PC-3 (cell line): ENCODE data around the gene ZC3H15. TPM values are rescaled to one million over a fixed set of nuclear protein-coding genes. Genes with fewer than 3 reads are reported as not detected.
A peak's percentile ranks its signal among the peaks of the same experiment; 100 is the strongest.

Source experiments
- ATAC-seq: fragments of 200-7000 bp; cut with Tn5 transposase; 2 replicates; pipeline ENCODE4 v1.9.1; 2020; ENCODE audit warnings: mild to moderate bottlenecking, moderate library complexity
- BruUV-seq: library from RNA; stranded (reverse); fragments of 400-500 nt; replicated peaks from 2 replicates; lab custom pipeline; 2021; lab: Mats Ljungman, UMichigan
- CTCF ChIA-PET: fragments of 300-600 bp; sonication (Branson Sonifier 250); formaldehyde crosslinking; loops from one replicate; lab custom pipeline; 2022; ENCODE audit warnings: antibody characterized with exemption; lab: Charles Lee
- POLR2A ChIA-PET: fragments of 300-600 bp; sonication (Branson Sonifier 250); formaldehyde crosslinking; loops from one replicate; lab custom pipeline; 2022; ENCODE audit warnings: antibody characterized with exemption; ENCODE audit not compliant: unreplicated experiment; lab: Charles Lee
- DNase-seq: peaks from one replicate; pipeline ENCODE4 v3.0.0-alpha.2; 2015
- H2AFZ ChIP-seq: fragments of 300-600 bp; sonication (generic); 2 replicates; pipeline ENCODE4 v1.6.0; 2016; ENCODE audit warnings: antibody characterized with exemption, low read length
- H3F3A ChIP-seq: fragments of 300-600 bp; sonication (generic); one replicate; pipeline ENCODE4 v1.6.0; 2017; ENCODE audit warnings: antibody characterized with exemption, low read length, control low read depth, mild to moderate bottlenecking; ENCODE audit not compliant: unreplicated experiment
- H3K27ac ChIP-seq: fragments of 300-600 bp; sonication (generic); 2 replicates; pipeline ENCODE4 v1.5.1; 2016; ENCODE audit warnings: mild to moderate bottlenecking, low read length
- H3K27me3 ChIP-seq: fragments of 300-600 bp; sonication (generic); 2 replicates; pipeline ENCODE4 v1.6.1; 2016; ENCODE audit warnings: low read length, mixed read lengths
- H3K36me3 ChIP-seq: fragments of 300-600 bp; sonication (generic); 2 replicates; pipeline ENCODE4 v1.6.1; 2016; ENCODE audit warnings: low read depth, mixed run types, low read length, mixed read lengths
- H3K4me1 ChIP-seq: fragments of 300-600 bp; sonication (generic); 2 replicates; pipeline ENCODE4 v1.5.1; 2016; ENCODE audit warnings: low read length; ENCODE audit not compliant: insufficient read depth
- H3K4me2 ChIP-seq: fragments of 300-600 bp; sonication (generic); 2 replicates; pipeline ENCODE4 v1.6.0; 2016; ENCODE audit warnings: low read length
- H3K4me3 ChIP-seq: fragments of 300-600 bp; sonication (generic); 2 replicates; pipeline ENCODE4 v1.5.1; 2016; ENCODE audit warnings: mild to moderate bottlenecking, low read length, mixed read lengths
- H3K79me2 ChIP-seq: fragments of 300-600 bp; sonication (generic); 2 replicates; pipeline ENCODE4 v1.6.1; 2017; ENCODE audit warnings: low read length, mixed read lengths
- H3K9ac ChIP-seq: fragments of 300-600 bp; sonication (generic); 2 replicates; pipeline ENCODE4 v1.6.0; 2016; ENCODE audit warnings: mild to moderate bottlenecking, low read length
- H3K9me2 ChIP-seq: fragments of 300-600 bp; sonication (generic); replicated peaks from 2 replicates; pipeline ENCODE4 v1.6.1; 2016; ENCODE audit warnings: mixed run types, low read length, mixed read lengths
- H3K9me3 ChIP-seq: fragments of 300-600 bp; sonication (generic); 2 replicates; pipeline ENCODE4 v1.6.1; 2016; ENCODE audit warnings: low read length, mixed read lengths
- H4K20me1 ChIP-seq: fragments of 300-600 bp; sonication (generic); 2 replicates; pipeline ENCODE4 v1.6.1; 2016; ENCODE audit warnings: low read length, mixed read lengths
- EZH2 ChIP-seq: fragments of 300-600 bp; sonication (generic); IDR thresholded peaks from one replicate; pipeline ENCODE4 v1.6.1; 2017; ENCODE audit warnings: antibody characterized with exemption, mild to moderate bottlenecking, low read length; ENCODE audit not compliant: unreplicated experiment
- EZH2phosphoT487 ChIP-seq: fragments of 300-600 bp; sonication (generic); IDR thresholded peaks from 2 replicates; pipeline ENCODE4 v1.6.1; 2018; ENCODE audit warnings: mild to moderate bottlenecking, antibody characterized with exemption, low read length, borderline replicate concordance
- intact Hi-C: fragments of 100-400 bp; cut with micrococcal nuclease; formaldehyde crosslinking; loops from 2 replicates; pipeline ENCODE4 v1.9.0; 2023
- total RNA-seq: library from RNA; depleted of rRNA; stranded (reverse); fragments of >200 nt; gene quantifications from 2 replicates; pipeline ENCODE4 v1.2.3, GENCODE V29; 2014
- TF ChIP-seq, protein P1 (sequence below): fragments of 300-600 bp; sonication (generic); conservative IDR thresholded peaks from 2 replicates; pipeline ENCODE4 v1.5.1; 2017; ENCODE audit warnings: antibody characterized with exemption, low read depth, mild to moderate bottlenecking, low read length

The ZC3H15 gene
- total RNA-seq, 1 experiment from 2014 or later, result 58.2 TPM

- ATAC-seq (no peak), DNase-seq (no peak)
- no TSS peak for BruUV-seq
- Histone ChIP-seq H3K4me3 (no peak overlapping the region), H3K27ac (no peak overlapping the region), H3K4me1 (peaks cover 16% of the 10 kb centered on the region), H3K4me2 (no peak overlapping the region), H3K36me3 (no peaks in the 10 kb centered on the region), H3K79me2 (no peaks in the 10 kb centered on the region), H4K20me1 (no peaks in the 10 kb centered on the region), H3K27me3 (no peaks in the 10 kb centered on the region), H3F3A (no peaks in the 10 kb centered on the region), H2AFZ (no peak overlapping the region), H3K9ac (no peak overlapping the region), H3K9me3 (no peaks in the 10 kb centered on the region), H3K9me2 (no peaks in the 10 kb centered on the region)
- POLR2A ChIA-PET, result no interaction called here
- no peak for TF ChIP-seq EZH2
- TF ChIP-seq, protein P1, sequence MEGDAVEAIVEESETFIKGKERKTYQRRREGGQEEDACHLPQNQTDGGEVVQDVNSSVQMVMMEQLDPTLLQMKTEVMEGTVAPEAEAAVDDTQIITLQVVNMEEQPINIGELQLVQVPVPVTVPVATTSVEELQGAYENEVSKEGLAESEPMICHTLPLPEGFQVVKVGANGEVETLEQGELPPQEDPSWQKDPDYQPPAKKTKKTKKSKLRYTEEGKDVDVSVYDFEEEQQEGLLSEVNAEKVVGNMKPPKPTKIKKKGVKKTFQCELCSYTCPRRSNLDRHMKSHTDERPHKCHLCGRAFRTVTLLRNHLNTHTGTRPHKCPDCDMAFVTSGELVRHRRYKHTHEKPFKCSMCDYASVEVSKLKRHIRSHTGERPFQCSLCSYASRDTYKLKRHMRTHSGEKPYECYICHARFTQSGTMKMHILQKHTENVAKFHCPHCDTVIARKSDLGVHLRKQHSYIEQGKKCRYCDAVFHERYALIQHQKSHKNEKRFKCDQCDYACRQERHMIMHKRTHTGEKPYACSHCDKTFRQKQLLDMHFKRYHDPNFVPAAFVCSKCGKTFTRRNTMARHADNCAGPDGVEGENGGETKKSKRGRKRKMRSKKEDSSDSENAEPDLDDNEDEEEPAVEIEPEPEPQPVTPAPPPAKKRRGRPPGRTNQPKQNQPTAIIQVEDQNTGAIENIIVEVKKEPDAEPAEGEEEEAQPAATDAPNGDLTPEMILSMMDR, result no peak
- no peak for TF ChIP-seq EZH2phosphoT487
- CTCF ChIA-PET, result no interaction called here
- intact Hi-C loops, result loop anchor here (2.0 to 10.0 kb wide), 3 partner anchors 201 to 1251 kb away; no protein-coding TSS in a partner anchor
Observed at GRCh38 chr2:186457908-186458307, 28.2 kb upstream of the ZC3H15 start.

GRCh38 chr2:186459009-186459408 is 27.1 kb upstream of the ZC3H15 start:
- ChIA-PET CTCF (no interaction called here), POLR2A (no interaction called here)
- H3K9ac ChIP-seq, result no peak overlapping the region
- BruUV-seq, result no TSS peak
- intact Hi-C loops, result loop anchor here (1.0 to 10.0 kb wide), 5 partner anchors 202 to 1252 kb away; no protein-coding TSS in a partner anchor
- DNase-seq (peak; percentile 68), ATAC-seq (peak; percentile 50)
- no peak overlapping the region for H3K27ac ChIP-seq
- no peaks in the 10 kb centered on the region for H3K79me2 ChIP-seq
- no peaks in the 10 kb centered on the region for H3K9me3 ChIP-seq
- no peaks in the 10 kb centered on the region for H4K20me1 ChIP-seq
- H3K4me3 ChIP-seq, result no peak overlapping the region
- H3K27me3 ChIP-seq, result no peaks in the 10 kb centered on the region
- no peaks in the 10 kb centered on the region for H3K9me2 ChIP-seq
- TF ChIP-seq, protein P1, result peak; percentile 75
- no peak for TF ChIP-seq EZH2phosphoT487
- H3K4me2 ChIP-seq, result no peak overlapping the region
- H2AFZ ChIP-seq, result no peak overlapping the region
- H3F3A ChIP-seq, result no peaks in the 10 kb centered on the region
- peaks cover 16% of the 10 kb centered on the region for H3K4me1 ChIP-seq
- H3K36me3 ChIP-seq, result no peaks in the 10 kb centered on the region

DNA sequence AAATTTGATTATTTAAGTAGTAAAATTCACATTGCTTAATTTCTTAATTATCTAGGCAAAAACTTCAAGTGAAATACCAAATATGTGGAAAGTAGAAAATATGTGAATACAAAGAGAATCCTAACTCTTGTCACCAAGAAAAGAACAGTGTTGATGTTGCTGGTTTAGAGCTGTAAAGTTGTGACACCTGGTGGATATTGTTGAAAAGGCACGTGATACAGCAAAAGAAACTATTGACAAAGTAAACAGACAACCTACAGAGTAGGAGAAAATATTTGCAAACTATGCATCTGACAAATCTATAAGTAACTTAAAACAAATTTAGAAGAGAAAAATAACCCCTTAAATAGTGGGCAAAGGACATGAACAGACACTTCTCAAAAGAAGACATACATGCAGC is 25.6 kb upstream of the ZC3H15 start:
- Histone ChIP-seq H3F3A (no peaks in the 10 kb centered on the region), H3K9me3 (no peaks in the 10 kb centered on the region), H2AFZ (no peak overlapping the region), H3K9me2 (no peaks in the 10 kb centered on the region), H3K4me3 (no peak overlapping the region), H3K27ac (no peak overlapping the region), H3K4me1 (peaks cover 16% of the 10 kb centered on the region), H3K36me3 (no peaks in the 10 kb centered on the region), H4K20me1 (no peaks in the 10 kb centered on the region), H3K9ac (no peak overlapping the region), H3K4me2 (no peak overlapping the region), H3K79me2 (no peaks in the 10 kb centered on the region), H3K27me3 (no peaks in the 10 kb centered on the region)
- no TSS peak for BruUV-seq
- ChIA-PET POLR2A (no interaction called here), CTCF (no interaction called here)
- DNase-seq (peak; percentile 37), ATAC-seq (peak; percentile 45; the same call in 1 of the 2 replicates)
- intact Hi-C loops, result no loop called here
- no peak for TF ChIP-seq EZH2
- TF ChIP-seq, protein P1, result peak; percentile 59
- TF ChIP-seq EZH2phosphoT487, result no peak
